Measurements from ENCODE around the gene C19orf85. TPM values are rescaled to one million over a fixed set of nuclear protein-coding genes. Genes with fewer than 3 reads are reported as not detected.

C19orf85 gene
- polyA plus RNA-seq, 1 of the 3 experiments (the other 2 are of a cell fraction) = not detected

- TF ChIP-seq PBX3 (IDR thresholded peaks at IDR 0.05) (no peak), SIN3A (IDR thresholded peaks at IDR 0.05; ENCODE audit: borderline replicate concordance, low read depth, low read length) (no peak), RXRA (IDR thresholded peaks at IDR 0.05; ENCODE audit: borderline replicate concordance, low read depth) (no peak), IRF3 (IDR thresholded peaks at IDR 0.05; ENCODE audit: low read depth, low read length) (no peak), TCF12 (IDR thresholded peaks at IDR 0.05) (no peak), POLR2AphosphoS5 (IDR thresholded peaks at IDR 0.05; ENCODE audit: low read depth, low read length) (no peak)
Observed at GRCh38 chr19:55435020-55435419, 29.5 kb downstream of the C19orf85 start (continued).

- H3K9me2 ChIP-seq = no peaks in the 10 kb centered on the region
- 0 out of 2 replicates have a peak, but pooled peaks cover 6% of the 10 kb centered on the region for H3K27me3 ChIP-seq (ENCODE audit: insufficient read depth)
- no peak overlapping the region for H3K27ac ChIP-seq (ENCODE audit: low read depth in 2 of 2, low read length in 1 of 2)
- no peak for DNase-seq
- no peaks in the 10 kb centered on the region for H4K20me1 ChIP-seq (ENCODE audit: insufficient read depth)
- H3K79me2 ChIP-seq (ENCODE audit: insufficient read depth) = no peaks in the 10 kb centered on the region
- H3K4me3 ChIP-seq (ENCODE audit: low read depth in 2 of 2, low read length in 1 of 2) = no peak overlapping the region
- no peak overlapping the region for H3K4me2 ChIP-seq
- 54% methylated on average over 4 of the region's 4 CpGs for WGBS (ENCODE audit: low lambda C conversion rate)
- no peaks in the 10 kb centered on the region for H3K9me3 ChIP-seq
- TF ChIP-seq JUND (IDR thresholded peaks at IDR 0.05) (no peak), NRF1 (IDR thresholded peaks at IDR 0.05; ENCODE audit: low read depth, low read length) (no peak), USF2 (IDR thresholded peaks at IDR 0.05; ENCODE audit: borderline replicate concordance, low read depth, low read length) (no peak), PBX3 (IDR thresholded peaks at IDR 0.05) (no peak), CTCF (IDR thresholded peaks at IDR 0.05) (no peak), YY1 (IDR thresholded peaks at IDR 0.05; ENCODE audit: low read depth) (no peak), POLR2AphosphoS5 (IDR thresholded peaks at IDR 0.05; ENCODE audit: low read depth, low read length) (no peak), RAD21 (IDR thresholded peaks at IDR 0.05; ENCODE audit: low read length) (no peak), FOXJ3 (CRISPR knock-in tag; IDR thresholded peaks at IDR 0.05) (no peak), NFIC (IDR thresholded peaks at IDR 0.05; ENCODE audit: borderline replicate concordance) (no peak), SMC3 (IDR thresholded peaks at IDR 0.05; ENCODE audit: low read depth, low read length) (no peak)
- no peaks in the 10 kb centered on the region for H3K36me3 ChIP-seq (replicated peaks in 1 of 2; ENCODE audit: control insufficient read depth in 1 of 2, insufficient read depth in 2 of 2, low read length in 1 of 2)
- H3K4me1 ChIP-seq (ENCODE audit: control insufficient read depth in 1 of 2, insufficient read depth in 2 of 2, low read depth in 1 of 2, low read length in 1 of 2) = no peaks in the 10 kb centered on the region
- H3K9ac ChIP-seq = no peak overlapping the region
- H2AFZ ChIP-seq (ENCODE audit: low read depth) = no peak overlapping the region
- CTCF ChIA-PET = no interaction called here
- POLR2A ChIA-PET = no interaction called here
- no peaks in the 10 kb centered on the region for H3F3A ChIP-seq (replicated peaks; ENCODE audit: insufficient read depth)
Observed at GRCh38 chr19:55434356-55434919, 30.1 kb downstream of the C19orf85 start.

Data from SK-N-SH (cell line).